GM08714 (cell line): Measurements from ENCODE around the gene XXYLT1.

Experiments
- H3K4me3 ChIP-seq: fragments of 200-500 bp; sonication (Bioruptor generic); 2 replicates; pipeline ENCODE4 v1.5.1; 2014; ENCODE audit warnings: mild to moderate bottlenecking, low read length, inconsistent platforms
- ZNF274 ChIP-seq: IDR thresholded peaks from 2 replicates; pipeline ENCODE4 v1.6.1; 2012; ENCODE audit warnings: mild to moderate bottlenecking, low read depth, low read length

Gene XXYLT1

DNA sequence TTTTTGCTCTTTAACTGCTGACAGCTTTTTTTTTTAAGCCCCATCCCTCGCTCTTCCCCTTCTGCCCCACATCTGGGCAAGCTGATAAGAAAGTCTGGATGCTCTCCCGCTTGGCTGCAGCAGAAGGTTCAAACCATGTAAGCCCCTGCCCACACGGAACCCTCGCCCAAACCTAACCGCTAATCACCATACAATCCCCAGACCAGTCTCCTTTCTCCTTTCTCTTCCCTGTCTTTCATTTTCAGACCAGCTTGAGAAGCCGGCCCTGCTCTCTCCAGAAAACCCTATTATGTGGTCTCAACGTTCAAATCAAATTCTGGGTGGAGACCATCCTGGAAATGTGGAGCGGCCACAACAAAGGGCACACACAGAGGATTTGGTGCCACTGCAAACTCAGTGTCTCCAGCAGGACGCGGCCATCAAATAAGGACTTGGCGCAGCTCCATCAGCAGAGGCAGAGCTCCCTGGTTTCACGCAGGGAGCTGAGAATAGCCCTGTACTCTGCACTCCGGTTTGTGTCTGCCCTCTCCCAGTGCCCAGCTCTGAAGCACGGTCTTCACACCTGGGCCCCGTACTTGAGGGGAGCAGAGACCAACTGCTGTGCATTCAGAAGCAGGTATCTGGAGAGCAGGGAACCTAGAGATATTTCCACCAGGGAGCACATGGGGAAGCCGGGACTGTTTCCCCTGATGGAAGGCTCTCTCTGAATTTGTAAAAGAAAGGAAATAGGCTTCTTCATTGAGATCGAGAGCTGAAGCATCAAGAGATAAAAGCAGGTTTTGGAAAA lies 92.6 kb downstream of the XXYLT1 start:
- H3K4me3 ChIP-seq: no peak overlapping the region
- TF ChIP-seq ZNF274: no peak

DNA sequence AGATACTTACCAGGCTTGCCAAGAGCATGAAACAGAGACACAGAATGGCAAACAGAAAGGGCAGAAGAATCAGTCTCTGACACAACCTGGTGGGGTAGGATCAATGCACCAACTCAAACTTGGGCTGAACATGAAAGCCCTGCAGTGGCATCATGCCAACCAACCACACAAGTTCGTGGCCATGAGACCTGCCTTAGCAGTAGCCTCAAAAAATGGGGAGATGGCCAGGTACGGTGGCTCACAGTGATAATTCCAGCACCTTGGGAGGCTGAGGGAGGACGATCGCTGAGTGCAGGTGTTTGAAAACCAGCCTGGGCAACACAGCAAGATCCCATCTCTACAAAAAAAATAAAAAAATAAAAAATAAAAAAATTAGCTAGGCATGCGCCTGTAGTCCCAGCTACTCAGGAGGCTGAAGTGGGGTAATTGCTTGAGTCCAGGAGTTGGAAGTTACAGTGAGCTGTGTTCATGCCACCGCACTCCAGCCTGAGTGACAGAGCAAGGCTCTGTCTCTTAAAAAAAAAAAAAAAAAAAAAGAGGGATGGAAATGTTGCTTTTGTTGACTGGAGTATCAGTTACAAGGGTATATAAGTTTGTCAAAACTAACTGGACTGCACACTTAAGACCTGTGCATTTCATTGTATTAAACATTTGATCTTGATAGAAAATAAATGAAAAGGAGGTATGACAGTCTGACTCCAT lies 93.4 kb downstream of the XXYLT1 start:
- H3K4me3 ChIP-seq: no peak overlapping the region
- no peak for TF ChIP-seq ZNF274

DNA sequence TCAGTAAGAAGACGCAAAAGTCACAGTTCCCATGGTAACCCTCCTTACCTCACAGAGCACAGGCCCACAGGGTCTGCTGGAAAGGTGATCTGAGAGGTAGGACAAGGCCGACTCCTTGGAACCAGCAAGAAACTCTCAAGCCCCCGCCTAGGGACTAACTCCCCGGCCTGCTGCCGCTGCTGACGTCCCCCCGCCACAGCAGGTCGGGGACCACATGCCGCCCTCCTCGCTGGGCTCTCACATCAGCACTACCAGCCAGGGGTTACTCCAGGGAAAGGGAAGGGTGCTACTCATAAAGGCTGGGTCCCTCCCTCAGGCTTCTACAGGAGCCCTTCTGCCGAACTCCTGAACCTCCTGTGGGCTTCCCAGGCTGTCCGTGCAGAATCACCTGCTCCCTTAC lies 94.2 kb downstream of the XXYLT1 start:
- H3K4me3 ChIP-seq: no peak overlapping the region
- no peak for TF ChIP-seq ZNF274

DNA sequence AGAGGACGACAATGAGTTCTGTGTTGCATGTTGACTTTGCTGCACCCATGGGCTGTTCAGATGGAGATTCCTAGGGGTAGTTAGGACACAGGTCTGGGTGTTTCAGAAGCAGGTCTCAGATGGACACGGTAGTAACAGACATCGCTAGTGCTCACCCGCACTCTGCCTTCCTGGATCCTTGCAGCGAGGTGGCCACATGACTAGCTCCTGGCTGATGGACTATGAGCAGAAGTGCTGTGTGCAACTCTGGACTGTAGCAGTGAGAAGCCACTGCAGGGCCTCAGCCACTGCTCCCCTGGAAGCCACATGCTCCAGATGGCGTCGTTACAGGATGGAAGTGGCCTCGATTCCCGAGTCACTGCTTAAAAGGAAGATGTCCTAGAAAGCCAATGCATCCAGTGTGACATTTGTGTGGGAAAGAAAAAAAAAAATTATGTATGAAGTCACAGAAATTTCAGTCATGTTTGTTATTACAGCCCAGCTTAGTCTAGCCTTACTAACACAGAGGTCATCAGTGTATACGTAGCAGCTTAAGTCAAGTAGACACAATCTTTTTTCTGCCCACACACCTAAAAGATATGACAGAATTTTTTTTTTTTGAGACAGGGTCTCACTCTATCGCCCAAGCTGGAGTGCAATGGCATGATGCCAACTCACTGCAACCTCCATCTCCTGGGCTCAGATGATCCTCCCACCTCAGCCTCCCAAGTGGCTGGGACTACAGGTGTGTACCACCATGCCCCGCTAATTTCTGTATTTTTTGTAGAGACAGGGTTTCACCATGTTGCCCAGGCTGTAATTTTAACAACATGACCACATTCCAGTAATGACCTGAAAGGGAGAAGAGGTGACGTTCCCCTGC lies 95.3 kb downstream of the XXYLT1 start:
- no peak overlapping the region for H3K4me3 ChIP-seq
- no peak for TF ChIP-seq ZNF274

DNA sequence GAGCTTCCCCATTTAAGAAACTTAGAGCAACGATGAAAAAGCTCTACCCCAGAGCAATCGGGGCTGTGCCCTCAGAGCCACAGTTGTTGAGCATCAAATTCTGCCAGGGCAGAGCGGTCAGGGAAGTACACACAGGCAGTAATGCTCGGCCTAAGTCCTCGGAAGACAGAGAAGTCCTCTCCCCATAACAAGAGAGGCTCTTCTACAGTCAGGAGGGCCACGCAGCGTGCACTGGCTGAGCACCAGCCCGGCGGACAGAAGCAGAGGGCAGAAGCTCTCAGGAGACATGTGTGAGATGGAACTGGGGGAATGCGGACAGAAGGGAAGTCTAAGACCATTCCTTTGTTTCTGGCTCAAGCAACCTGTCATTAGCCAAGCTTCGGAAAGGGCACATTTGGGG lies 95.9 kb downstream of the XXYLT1 start:
- no peak for TF ChIP-seq ZNF274
- H3K4me3 ChIP-seq: no peak overlapping the region

DNA sequence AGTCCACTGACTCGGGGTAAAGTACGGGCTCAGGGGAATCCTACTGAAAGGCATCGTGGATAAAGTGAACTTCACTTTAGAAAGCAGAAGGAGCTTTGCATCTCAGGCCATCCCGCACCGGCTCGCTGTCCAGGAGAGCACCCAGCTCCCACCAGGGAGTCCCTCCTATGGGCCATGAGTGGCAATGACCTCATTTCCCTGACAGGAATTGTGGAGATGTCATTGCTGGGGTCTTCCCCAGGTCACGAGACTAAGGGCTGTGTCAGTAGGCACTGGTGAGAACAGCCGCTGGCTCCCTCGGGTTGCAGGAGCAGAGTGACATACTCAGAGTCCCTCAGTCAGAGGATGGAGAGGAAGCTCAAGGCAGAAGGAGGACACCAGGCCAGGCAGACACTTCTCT lies 97.3 kb downstream of the XXYLT1 start:
- no peak for TF ChIP-seq ZNF274
- H3K4me3 ChIP-seq: no peak overlapping the region

DNA sequence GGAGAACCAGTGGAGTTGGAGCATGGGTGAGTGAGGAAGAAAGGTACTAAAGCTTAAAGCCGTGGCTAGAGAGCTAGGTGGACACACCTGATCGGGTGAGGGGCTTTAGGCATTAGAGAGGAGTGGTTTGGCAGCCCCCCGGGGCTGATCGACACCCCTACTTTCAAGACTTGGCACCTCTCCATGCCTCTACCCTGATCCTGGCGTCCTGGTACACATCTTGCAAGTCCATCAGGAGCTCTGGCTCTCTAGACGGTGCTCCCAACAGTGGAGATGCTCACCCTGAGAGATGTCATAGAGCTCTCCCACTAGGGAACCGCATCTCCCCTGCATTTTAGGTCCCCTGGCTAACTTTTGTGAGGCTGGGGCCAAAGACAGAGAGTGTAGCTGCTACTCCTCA lies 98.1 kb downstream of the XXYLT1 start:
- no peak overlapping the region for H3K4me3 ChIP-seq
- no peak for TF ChIP-seq ZNF274

DNA sequence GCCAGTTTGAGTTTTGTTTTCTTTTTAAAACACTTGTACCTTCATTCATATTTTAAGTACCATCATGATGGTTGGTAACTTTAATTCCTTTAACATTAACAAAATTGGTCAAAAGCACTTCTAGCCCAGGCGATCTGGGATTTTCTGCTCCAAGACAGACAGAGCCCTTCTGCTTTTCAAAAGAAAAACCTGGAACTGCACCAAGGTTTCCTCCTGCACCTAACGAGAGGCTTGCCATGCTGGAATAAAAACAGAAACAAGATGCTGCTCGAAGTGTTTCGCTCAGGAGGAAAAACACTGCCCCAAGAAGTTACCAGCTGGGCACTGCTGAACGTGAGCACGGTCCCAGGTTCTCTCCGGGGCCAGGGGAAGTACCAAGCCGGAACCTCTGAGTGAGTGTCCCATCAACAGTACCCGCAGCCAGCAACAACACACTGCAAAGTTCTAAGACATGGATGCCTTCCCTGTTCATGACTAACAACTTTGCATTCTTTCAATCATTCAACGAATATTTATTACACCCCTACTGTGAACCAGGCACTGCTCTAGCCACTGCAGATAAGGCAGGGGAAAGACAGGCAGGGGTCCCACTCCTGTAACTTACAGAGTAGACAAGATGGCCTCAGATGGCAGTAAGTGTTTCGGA lies 98.8 kb downstream of the XXYLT1 start:
- no peak overlapping the region for H3K4me3 ChIP-seq
- TF ChIP-seq ZNF274: no peak

DNA sequence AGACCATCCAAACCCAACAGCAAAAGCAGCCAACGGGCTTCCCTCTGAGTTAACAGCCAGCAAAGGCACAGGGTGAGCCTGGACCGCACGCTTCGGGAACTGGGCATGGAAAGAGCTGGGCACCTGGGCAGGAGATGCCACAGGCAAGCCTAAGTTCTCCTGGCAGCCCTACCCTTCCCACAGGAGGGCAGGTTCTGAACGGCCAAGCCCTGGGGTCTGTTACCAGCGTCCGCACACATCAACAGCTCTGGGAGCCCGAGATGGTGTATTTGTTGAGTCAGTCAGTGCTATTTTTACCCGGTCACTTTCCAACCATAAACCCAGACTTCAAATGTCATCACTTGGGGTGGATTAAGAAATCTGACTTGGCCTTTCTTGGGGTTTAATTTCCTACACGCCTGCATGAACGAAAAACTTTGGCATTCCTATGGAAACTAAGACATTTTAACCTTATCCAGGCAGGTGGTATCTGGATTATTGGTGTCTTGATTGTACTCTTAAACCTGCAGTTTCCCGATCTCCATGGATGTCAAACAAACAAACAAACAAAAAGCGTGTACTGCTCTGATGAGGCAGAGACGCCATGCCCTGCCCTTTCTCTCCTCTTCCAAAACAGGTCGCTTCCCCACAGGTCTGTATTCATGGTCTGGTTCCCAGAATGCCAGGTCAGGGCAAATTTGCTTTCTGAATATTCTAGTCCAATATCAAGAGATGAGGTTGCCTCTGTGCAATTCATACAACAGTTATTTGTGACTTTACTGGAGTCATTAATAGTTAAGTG lies 99.7 kb downstream of the XXYLT1 start:
- no peak for TF ChIP-seq ZNF274
- H3K4me3 ChIP-seq: no peak overlapping the region

DNA sequence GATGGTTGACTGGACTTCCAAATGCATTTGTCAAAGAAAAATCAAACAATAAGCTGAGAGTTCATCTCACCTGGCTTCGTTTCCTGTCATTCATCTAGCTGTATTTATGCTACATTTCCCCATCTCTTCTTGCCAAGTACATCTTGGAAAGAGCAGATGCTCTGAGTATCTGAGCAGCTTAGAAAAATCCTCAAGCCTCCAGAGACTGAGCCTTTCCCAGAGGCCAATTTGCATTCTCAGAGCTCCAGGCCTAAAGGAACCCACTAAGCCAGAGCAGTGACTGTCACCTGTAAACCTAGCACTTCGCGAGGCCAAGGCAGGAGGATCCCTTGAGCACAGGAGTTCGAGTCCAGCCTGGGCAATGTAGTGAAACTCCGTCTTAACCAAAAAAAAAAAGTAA lies 100.5 kb downstream of the XXYLT1 start:
- no peak overlapping the region for H3K4me3 ChIP-seq
- no peak for TF ChIP-seq ZNF274

DNA sequence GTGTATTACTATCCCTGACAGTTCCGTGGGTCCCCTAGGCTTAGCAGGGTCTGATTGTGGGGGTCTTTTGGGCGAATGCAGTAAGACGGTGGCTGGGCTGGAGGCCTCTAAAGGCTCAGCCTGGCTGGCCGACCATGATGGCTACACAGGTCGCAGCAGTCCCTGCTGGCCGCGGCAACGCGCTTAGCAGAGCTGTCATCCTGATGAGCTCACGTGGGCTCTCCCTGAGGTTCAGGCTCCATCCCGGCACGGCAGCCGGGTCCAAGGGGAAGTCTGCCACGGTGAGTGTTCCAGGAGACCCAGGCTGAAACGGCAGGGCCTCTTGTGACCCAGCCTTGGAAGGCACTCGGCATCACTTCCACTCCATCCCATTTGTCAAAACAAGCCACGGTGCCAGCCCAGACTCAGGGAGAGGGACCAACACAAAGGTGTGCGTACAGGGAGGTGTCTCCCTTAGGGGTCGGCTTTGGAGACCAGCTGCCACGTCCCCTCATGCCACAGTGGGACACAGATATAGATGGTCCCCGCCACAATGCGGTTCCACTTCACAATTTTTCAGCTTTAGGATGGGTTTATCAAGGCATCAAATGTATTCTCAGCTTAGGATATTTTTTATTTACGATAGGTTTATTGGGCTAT lies 101.8 kb downstream of the XXYLT1 start:
- no peak for TF ChIP-seq ZNF274
- H3K4me3 ChIP-seq: no peak overlapping the region

DNA sequence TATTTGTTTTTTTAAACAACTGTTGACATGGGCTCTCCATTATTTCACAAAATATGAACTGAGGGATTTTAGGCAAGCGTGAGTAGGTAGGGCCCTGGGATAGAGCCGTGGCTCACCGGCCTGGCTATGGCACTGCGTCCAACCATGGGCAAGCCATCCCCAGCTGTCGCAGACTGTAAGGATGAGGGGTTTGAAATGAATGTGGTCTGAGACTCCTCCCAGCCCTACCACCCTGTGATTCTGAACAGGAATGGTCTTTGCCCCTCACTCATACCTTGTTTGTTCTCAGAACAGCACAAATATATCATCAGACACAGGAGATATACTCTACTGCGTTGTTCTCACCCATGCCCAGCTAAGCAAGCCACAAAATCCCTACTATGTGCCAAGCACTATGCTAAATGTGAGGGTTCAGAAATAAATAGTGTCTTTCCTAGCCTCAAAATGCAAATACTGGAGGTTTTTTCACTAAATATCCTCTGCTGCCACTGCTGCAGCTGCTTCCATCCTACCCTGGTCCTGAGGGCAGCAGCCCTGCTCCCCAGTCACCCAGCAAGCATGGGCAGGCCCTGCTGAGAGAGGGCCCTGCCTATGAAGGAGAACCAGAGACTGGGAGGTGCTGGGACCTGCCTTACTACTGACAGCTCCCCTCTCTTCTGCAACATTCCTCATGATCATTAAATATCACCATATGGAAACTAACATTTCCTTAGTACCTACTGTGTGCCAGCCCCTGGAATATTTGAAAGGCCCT lies 102.8 kb downstream of the XXYLT1 start:
- H3K4me3 ChIP-seq: no peak overlapping the region
- TF ChIP-seq ZNF274: no peak

DNA sequence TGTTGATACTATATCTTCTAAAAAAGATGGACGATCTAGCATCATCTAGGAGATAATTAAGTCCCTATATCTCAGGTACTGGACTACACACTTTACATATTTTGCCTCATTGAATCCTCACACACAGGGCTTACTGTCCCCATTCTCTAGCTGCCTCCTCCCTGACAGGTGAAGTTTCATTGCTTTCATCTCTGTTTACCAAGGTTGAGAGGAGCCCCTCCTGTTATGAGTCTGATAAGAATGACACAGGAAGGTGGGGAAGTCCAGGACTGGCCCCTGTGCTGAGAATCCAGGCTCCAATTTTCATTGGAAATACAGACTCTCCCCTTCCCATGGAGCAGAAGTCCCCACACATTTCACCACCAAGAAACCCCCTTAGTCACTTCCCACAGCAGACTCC lies 105.2 kb downstream of the XXYLT1 start:
- no peak overlapping the region for H3K4me3 ChIP-seq
- TF ChIP-seq ZNF274: no peak
